ENCODE measurements around the gene CHCHD3.

DNA sequence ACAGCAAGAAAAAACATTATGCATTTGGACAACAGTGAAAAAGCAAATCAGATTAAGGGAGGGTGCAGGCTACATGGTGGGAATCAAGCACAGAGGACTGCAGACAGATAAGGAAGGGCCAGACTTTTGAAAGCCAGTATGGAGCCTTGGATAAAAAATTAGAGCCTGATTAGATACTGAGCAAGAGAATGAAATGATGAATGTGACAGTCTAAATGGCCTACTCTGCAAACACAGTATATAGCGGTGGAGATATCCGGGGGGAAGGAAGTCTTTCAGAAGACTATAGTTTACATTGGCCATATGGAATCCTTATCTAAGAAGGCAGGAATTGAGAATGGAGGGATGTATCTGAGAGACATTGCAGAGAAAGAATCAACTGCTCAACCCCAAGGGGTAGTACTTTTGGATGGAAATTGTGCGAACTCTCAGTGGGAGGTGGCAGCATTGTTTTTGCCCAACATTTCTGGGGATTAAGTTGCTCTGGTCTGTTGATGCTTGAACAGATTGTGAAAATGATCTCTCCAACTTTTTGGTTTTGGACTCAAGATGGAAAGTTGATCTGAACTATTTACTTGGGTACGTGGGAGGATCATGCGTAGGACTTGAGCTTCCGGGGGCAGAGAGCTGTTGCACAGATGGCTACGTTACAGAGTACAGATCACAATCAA, 39.4 kb upstream of the CHCHD3 start:
- TF ChIP-seq, protein P1, sequence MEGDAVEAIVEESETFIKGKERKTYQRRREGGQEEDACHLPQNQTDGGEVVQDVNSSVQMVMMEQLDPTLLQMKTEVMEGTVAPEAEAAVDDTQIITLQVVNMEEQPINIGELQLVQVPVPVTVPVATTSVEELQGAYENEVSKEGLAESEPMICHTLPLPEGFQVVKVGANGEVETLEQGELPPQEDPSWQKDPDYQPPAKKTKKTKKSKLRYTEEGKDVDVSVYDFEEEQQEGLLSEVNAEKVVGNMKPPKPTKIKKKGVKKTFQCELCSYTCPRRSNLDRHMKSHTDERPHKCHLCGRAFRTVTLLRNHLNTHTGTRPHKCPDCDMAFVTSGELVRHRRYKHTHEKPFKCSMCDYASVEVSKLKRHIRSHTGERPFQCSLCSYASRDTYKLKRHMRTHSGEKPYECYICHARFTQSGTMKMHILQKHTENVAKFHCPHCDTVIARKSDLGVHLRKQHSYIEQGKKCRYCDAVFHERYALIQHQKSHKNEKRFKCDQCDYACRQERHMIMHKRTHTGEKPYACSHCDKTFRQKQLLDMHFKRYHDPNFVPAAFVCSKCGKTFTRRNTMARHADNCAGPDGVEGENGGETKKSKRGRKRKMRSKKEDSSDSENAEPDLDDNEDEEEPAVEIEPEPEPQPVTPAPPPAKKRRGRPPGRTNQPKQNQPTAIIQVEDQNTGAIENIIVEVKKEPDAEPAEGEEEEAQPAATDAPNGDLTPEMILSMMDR (IDR thresholded peaks at IDR 0.05) = no peak
- TF ChIP-seq POLR2A (IDR thresholded peaks at IDR 0.05) (no peak), POLR2AphosphoS5 (IDR thresholded peaks at IDR 0.05; ENCODE audit: insufficient read depth in 1 of 2, low read depth in 1 of 2) (no peak)

All from vagina (tissue), 2 donors.